8988T (cell line): Measurements from ENCODE around the gene CSPG4.
"Not testable (repeated sequence)": the region's sequence is repeated elsewhere in the genome, so short reads cannot be mapped to it uniquely, and the experiment has no call there.

Experiments
- DNase-seq: peaks from one replicate; pipeline ENCODE4 v3.0.0; 2011

CSPG4 gene

DNA sequence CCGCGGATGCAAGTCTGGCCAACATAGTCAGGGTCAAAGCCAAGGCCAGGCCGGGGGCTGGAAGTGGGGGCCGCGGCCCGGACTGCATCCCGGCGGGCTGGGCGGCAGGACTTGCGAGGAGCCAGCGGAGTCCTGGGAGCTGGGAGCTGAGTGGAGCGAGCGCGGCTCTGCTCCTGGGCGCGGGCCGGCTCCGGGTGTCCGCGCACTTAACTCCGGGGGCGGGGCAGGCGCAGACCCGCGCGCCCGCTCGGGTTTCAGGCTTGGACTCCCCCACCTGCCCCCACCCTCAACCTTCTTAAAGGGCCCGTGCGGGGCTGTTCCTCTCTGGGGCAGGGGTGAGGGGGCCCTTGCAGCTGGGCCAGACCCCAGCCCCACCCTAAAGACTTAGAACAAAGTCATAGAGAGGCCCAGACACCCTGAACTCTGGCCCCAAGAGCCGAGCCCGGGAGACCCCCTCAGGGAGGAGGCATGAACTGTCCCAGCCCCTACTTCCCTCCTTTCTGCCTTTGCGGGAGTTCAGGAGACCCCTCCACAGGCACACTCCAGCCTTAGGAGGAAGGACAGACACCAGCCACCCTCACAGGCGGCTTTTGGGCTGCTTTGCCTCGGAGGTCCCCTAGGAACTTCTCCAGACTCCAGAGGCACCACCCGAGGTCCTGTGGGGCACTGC is at the start of gene CSPG4:
Gene CSPG4, minus strand, starts transcription at position 181 of the 670 bp plus-strand sequence. Its CDS starts 93 bp downstream, at position 88.
- no peak for DNase-seq

GRCh38 chr15:75762357-75762718 is 49.7 kb upstream of the CSPG4 start:
- DNase-seq, result not testable (repeated sequence)

DNA sequence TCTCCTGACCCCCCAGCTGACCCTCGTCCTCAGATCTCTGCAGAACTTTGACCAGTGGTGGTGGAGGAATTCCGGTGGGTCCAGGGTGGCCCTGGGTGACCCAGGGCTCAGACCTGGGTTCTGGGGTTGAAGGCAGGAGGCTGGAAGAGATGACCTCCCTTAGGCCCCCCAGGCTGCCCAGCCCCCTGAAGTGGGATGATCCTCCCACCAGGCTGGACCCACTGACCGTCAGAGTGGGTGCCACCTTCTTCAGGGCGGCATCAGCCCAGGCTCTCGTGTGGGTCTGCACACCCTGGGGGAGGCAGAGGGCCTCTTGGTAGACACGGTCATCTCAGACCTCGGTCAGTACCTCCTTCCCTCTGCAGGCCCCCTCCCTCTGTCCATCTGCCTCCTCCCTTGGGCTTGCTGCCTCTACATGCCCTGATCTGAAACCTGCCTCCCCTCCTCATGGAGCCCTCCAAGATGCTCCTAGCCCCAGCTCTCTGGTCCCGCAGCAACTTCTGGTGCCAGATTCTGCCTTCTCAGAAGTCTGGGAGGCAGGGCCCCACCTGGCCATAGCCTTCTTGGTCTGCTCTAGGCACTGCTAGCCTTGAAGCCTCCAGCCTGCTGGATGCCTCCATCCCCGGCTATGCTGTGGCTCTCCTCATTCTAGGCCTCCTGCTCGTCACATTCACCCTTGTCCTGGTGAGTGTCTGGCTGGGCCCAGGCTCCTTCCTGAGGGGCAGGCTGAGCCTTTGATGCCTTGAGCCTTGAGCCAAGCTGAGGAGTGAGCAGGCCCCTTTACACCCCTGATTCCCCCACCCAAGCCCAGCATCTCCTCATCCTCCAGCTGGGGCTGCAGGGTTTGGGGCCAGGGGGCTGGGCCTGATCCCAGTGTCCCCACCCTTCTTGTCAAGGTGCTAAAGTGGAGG is 49.1 kb upstream of the CSPG4 start:
- no peak for DNase-seq

GRCh38 chr15:75760704-75761435 is 48.2 kb upstream of the CSPG4 start:
- no peak for DNase-seq

DNA sequence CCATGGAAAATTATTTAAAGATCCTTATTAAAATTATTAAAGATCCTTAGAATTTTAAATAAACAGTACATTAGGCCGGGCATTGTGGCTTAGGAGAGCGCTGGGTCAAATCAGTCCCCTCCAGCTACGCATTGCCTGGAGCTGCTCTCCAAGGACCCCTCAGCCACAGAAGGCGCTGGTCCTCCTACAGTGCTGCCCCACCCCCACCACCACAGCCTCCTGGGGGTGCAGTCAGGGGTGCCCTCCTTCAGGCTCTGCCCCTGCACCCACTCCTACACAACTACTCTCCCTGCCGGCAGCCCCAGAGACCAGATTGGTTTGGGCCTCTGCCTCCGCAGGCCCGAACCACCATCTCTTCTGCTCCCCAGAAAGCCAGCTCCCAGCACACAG is 47.5 kb upstream of the CSPG4 start:
- DNase-seq, result not testable (repeated sequence)

GRCh38 chr15:75759416-75760130 is 46.9 kb upstream of the CSPG4 start:
- no peak for DNase-seq

- peak; percentile 61 for DNase-seq
Observed at GRCh38 chr15:75758071-75758872, 45.6 kb upstream of the CSPG4 start.

DNA sequence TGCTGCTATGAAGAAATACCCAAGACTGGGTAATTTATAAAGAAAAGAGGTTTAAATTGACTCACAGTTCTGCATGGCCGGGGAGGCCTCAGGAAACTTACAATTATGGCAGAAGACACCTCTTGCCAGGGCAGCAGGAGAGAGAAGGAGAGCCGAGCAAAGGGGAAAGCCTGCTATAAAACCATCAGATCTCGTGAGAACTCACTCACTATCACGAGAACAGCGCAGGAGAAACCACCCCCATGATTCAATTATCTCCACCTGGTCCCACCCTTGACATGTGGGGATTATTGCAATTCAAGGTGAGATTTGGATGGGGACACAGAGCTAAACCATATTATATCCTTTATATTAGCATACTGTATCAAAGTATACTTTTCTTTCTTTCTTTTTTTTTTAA is 42.2 kb upstream of the CSPG4 start:
- not testable (repeated sequence) for DNase-seq

DNA sequence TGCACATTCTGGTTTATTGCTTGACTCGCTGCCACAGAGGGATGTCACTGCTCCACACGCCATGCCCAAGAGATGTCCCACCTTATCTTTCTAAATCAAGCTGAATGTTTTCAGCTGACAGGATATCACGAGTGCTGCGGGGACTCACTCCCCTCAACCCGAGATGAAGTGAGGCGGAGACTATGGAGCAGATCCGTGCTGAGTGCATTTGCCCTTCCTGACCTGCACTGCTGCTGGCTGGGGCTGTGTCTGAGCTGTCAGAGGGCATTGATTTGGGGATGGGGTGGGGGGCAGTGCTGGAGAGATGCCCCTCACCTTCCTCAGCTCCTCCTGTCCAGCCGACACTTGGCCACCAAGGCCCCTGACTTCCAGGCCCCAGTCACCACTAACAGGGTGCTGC is 40.5 kb upstream of the CSPG4 start:
- DNase-seq, result no peak

DNA sequence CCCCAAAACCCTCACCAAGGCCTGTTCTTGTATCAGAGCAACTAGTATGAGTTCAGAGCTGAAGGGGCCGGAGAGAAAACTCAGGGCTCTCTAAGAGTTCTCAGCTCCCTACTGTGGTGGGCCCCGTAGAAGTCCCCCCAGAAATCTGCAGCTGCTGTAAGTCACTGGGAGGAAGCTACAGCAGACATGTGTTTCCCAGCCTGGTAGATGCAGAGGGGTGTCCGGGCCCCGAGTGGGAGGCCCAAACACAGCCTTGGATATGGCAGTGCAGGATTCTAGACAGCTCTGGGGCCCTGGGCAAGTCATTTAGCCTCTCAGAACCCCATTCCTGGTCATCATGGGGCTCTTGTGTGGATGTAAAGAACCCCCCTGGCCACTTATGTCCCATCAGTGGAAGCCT is 39.2 kb upstream of the CSPG4 start:
- no peak for DNase-seq

DNA sequence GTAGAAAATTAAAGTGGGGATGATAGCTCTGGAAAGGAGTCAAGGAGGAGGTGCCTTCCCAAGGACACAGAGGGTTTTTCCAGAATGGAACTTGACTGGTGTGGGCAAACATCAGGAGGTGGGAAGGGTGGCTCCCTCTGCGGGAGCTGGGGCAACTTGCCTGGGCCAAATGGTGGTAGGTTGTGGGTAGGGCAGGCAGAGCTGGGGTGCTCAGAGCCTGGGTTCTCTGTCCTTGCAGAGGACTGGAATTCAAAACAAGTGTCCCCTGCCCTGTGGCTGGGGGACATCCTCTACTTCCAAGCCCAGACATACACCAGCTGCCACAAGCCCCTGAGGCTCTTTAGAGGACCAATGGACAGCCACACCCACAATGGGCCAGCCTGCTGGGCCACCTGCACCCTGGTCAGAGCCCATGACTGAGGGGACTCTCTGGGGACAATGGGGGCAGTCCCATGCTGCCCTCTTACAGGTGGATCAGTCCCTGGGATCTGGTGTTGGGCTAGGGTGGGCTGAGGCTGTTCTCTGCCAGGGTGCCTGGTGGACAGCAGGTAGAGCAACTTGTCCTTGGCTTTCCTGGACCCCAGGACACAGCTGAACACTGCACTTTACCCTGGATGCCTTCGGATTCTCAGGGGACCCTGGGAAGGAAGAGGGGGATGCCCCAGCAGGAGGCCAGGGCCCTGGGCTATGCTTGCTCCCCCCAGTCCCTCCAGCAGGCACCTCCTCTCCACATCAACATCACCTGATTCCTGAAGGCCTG is 38.6 kb upstream of the CSPG4 start:
- DNase-seq, result no peak

- no peak for DNase-seq
Observed at GRCh38 chr15:75750261-75751050, 37.8 kb upstream of the CSPG4 start.

DNA sequence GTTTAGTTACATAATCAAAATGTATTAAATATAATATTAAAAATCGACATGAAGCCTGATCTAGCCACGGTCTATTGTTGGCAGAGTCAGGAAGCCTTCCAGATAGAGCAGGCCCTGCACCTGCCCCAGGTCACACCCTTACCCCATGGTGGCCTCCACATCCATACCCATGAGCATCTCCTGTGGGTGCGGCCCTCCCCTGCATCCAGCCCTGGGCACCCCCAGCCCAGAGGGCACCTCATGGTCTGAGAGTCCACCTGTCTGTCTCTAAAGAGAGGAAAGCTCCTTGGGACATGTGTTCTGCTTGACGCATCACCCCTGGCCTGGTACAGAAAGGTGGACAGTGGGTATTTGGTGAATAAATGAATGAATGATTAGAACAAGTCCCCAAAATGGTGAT is 37.2 kb upstream of the CSPG4 start:
- DNase-seq, result no peak

- DNase-seq, result not testable (repeated sequence)
Observed at GRCh38 chr15:75748882-75749281, 36.2 kb upstream of the CSPG4 start.

GRCh38 chr15:75747121-75747520 is 34.5 kb upstream of the CSPG4 start:
- not testable (repeated sequence) for DNase-seq

DNA sequence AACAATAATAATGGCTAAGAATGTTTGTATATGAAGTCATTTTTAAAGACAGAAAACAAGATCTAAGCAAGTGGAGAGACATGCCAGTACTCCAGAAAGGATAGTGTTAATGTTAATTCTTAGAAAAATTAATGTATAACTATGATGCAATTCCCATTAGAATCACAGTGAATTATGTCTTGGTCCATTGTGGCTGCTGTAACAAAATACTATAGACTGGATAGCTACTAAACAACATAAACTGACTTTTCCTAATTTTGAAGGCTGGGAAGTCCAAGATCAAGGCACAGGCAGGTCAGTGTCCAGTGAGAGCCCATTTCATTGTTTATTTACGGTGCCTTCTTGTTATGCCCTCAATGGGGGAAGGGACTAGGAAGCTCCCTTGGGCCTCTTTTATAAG is 32.7 kb upstream of the CSPG4 start:
- no peak for DNase-seq

DNA sequence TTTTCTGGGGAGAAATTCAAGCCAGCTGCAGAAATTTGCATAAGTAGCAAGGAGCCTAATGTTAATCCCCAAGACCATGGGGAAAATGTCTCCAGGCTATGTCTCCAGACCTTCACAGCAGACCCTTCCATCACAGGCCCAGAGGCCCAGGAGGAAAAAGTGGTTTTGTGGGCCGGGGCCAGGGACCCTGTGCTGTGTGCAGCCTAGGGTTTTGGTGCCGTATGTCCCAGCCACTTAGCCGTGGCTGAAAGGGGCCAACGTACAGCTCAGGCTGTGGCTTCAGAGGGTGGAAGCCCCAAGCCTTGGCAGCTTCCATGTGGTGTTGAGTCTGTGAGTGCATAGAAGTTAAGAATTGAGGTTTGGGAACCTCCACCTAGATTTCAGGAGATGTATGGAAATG is 29.7 kb upstream of the CSPG4 start:
- DNase-seq, result not testable (repeated sequence)

GRCh38 chr15:75739791-75740190 is 27.1 kb upstream of the CSPG4 start:
- no peak for DNase-seq

- peak; percentile 94 for DNase-seq
Observed at GRCh38 chr15:75738647-75739325, 26.1 kb upstream of the CSPG4 start.
